BLaER1 treated with 17β-estradiol and CSF1 and Interleukin-3, amounts not matched to agents 10 nM and 100 nM (cell line): ENCODE measurements around the gene ZNF518B.

Source experiments
- H3K27ac ChIP-seq, 11 experiments: shearing (Covaris generic); formaldehyde crosslinking; 2 replicates each; pipeline ENCODE4 v1.8.1; 2022
- H3K27me3 ChIP-seq, 11 experiments: shearing (Covaris generic); formaldehyde crosslinking; 2 replicates each; pipeline ENCODE4 v1.8.1; 2022
- H3K36me3 ChIP-seq, 11 experiments: shearing (Covaris generic); formaldehyde crosslinking; 2 replicates each; pipeline ENCODE4 v1.8.1; 2022
- H3K4me1 ChIP-seq, 10 experiments: shearing (Covaris generic); formaldehyde crosslinking; 2 replicates each; pipeline ENCODE4 v1.8.1; 2022
- H3K4me2 ChIP-seq, 11 experiments: shearing (Covaris generic); formaldehyde crosslinking; 2 replicates each; pipeline ENCODE4 v1.8.1; 2022
- H3K4me3 ChIP-seq, 10 experiments: shearing (Covaris generic); formaldehyde crosslinking; 2 replicates each; pipeline ENCODE4 v1.8.1; 2022
- H3K9ac ChIP-seq, 11 experiments: shearing (Covaris generic); formaldehyde crosslinking; 2 replicates each; pipeline ENCODE4 v1.8.1; 2022
- H3K9me3 ChIP-seq, 11 experiments: shearing (Covaris generic); formaldehyde crosslinking; replicated peaks in 1 of 11; 2 replicates each; pipeline ENCODE4 v1.8.1; 2022
- H4K20me1 ChIP-seq, 11 experiments: shearing (Covaris generic); formaldehyde crosslinking; 2 replicates each; pipeline ENCODE4 v1.8.1; 2022
- Cebpa-rat ChIP-seq, 11 experiments: shearing (Covaris generic); IDR thresholded peaks; 2 replicates each; pipeline ENCODE4 v1.8.1; 2022

Gene ZNF518B

GRCh38 chr4:10416441-10416840 is 40.8 kb downstream of the ZNF518B start:
- no peak for TF ChIP-seq Cebpa-rat (IDR thresholded peaks at IDR 0.05)
- H3K4me2 ChIP-seq = peak overlapping the region; percentile 25 to 79 (median 60); a peak in 19 of 22 replicates
- H3K9me3 ChIP-seq = peaks cover 11 to 28% (median 18%) of the 10 kb centered on the region in 11 experiments
- H4K20me1 ChIP-seq = no peaks in the 10 kb centered on the region
- no peak overlapping the region for H3K9ac ChIP-seq
- no peak overlapping the region for H3K4me3 ChIP-seq
- no peaks in the 10 kb centered on the region for H3K27me3 ChIP-seq
- no peaks in the 10 kb centered on the region for H3K36me3 ChIP-seq
- H3K27ac ChIP-seq = peak overlapping the region in 1 of 11 experiments; percentile 39; a peak in 2 of 22 replicates
- peaks cover 27 to 46% (median 35%) of the 10 kb centered on the region in 10 experiments for H3K4me1 ChIP-seq

GRCh38 chr4:10413177-10413576 is 44.0 kb downstream of the ZNF518B start:
- Histone ChIP-seq H3K36me3 (no peaks in the 10 kb centered on the region), H3K4me2 (peak overlapping the region in 10 of 11 experiments; percentile 16 to 59 (median 40); a peak in 18 of 22 replicates)

DNA sequence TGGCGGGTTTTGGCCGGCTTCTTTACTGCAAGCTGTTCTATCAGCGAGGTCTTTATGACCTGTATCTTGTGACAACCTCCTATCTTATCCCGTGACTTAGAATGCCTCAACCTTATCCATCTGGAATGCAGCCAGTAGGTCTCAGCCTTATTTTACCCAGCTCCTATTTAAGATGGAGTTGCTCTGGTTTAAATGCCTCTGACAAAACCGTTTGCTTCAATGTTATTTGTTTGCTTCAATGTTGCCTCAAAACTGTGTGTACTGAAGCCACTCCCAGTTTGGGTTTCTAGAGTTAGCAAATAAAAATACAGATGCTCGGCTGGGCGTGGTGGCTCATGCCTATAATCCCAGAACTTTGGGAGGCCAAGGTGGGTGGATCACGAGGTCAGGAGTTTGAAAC is 51.6 kb downstream of the ZNF518B start:
- no peaks in the 10 kb centered on the region for H3K9me3 ChIP-seq
- H3K4me3 ChIP-seq = no peak overlapping the region
- peaks cover 0 to 6% (median 4%) of the 10 kb centered on the region in 10 experiments; a peak in 9 of 20 replicates for H3K4me1 ChIP-seq
- no peak overlapping the region for H3K9ac ChIP-seq
- no peaks in the 10 kb centered on the region for H4K20me1 ChIP-seq
- no peak for TF ChIP-seq Cebpa-rat (IDR thresholded peaks at IDR 0.05)
- no peak overlapping the region for H3K27ac ChIP-seq
- no peaks in the 10 kb centered on the region for H3K36me3 ChIP-seq
- no peak overlapping the region for H3K4me2 ChIP-seq
- H3K27me3 ChIP-seq = no peaks in the 10 kb centered on the region

More at GRCh38 chr4:10413177-10413576, 44.0 kb downstream of the ZNF518B start:
- H3K27ac ChIP-seq = no peak overlapping the region
- peaks cover 25 to 49% (median 37%) of the 10 kb centered on the region in 10 experiments for H3K4me1 ChIP-seq
- no peaks in the 10 kb centered on the region for H4K20me1 ChIP-seq
- no peak for TF ChIP-seq Cebpa-rat (IDR thresholded peaks at IDR 0.05)
- no peak overlapping the region for H3K9ac ChIP-seq
- H3K4me3 ChIP-seq = no peak overlapping the region
- no peaks in the 10 kb centered on the region for H3K27me3 ChIP-seq
- peaks cover 0 to 8% (median 0%) of the 10 kb centered on the region in 11 experiments; a peak in 3 of 22 replicates for H3K9me3 ChIP-seq

DNA sequence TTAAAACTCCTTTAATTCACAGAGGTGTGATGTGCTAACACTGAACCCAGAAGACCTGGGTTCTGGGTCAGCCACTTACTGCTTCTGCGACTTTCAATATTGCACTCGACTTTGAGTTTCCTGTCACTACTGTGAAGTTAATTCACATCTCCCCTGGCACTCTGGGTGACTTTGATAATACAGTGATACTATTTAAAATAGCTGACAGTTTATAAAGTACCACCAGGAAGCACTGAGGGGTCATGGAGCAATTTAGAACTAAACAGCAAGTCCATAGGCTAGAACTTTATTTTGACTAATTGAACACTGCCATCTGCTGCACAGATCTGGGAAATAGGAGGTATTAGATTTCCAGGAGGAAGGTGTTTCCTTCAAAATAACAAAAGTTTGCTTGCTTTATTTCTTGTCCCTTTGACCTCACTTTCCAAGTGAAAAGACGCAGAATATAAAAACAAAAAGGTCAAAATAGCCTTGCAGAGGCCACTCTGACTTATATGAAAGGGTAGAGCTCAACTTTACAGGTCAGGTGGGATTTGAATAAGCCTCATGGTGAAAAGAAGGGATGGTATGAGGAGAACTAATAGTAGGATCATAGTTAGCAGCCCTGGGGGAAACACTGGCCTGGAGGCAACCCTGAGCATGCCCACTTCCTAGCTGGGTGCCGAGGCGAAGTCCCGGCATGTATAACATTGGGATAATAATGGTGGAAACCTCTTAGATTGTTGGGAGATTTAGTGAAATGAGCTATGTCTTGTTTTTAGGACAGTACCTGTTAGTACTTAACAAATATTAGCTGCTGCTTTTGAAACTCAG is 53.4 kb downstream of the ZNF518B start:
- H3K36me3 ChIP-seq = no peaks in the 10 kb centered on the region
- H3K9me3 ChIP-seq = no peaks in the 10 kb centered on the region
- H3K4me3 ChIP-seq = no peak overlapping the region
- no peaks in the 10 kb centered on the region for H4K20me1 ChIP-seq
- H3K27me3 ChIP-seq = no peaks in the 10 kb centered on the region
- H3K4me2 ChIP-seq = no peak overlapping the region
- no peak overlapping the region for H3K27ac ChIP-seq
- no peaks in the 10 kb centered on the region for H3K4me1 ChIP-seq
- no peak for TF ChIP-seq Cebpa-rat (IDR thresholded peaks at IDR 0.05)
- H3K9ac ChIP-seq = no peak overlapping the region

DNA sequence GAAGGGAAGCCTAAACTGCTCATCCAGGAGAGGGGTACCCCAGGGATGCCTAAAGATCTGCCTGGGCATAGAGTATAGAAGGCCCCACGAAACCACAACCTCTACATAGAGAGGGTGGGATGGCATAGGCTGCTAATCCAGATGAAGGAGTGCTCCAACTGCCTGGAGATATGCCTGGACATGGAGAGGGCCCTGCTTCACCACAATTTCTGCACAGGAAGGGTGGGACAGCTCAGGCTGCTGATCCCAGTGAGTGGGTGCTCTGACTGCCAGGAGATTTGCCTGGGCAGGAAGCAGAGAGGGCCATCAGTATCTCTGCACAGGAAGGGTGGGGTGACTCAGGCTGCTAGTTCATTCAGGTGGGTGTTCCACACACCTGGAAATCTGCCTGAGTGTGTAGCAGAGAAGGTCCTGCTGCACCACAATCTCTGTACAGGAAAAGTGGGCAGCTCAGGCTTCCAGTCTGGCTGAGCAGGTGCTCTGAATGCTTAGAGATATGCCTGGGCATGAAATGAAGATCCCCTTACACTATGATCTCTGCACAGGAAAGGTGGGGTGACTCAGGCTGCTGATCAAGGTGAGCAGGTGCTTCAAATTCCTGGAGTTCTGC is 61.1 kb downstream of the ZNF518B start:
- Histone ChIP-seq H3K27me3 (no peaks in the 10 kb centered on the region), H3K4me1 (no peaks in the 10 kb centered on the region), H3K36me3 (no peaks in the 10 kb centered on the region), H3K9ac (no peak overlapping the region), H4K20me1 (no peaks in the 10 kb centered on the region), H3K4me3 (no peak overlapping the region), H3K27ac (no peak overlapping the region), H3K9me3 (no peaks in the 10 kb centered on the region), H3K4me2 (no peak overlapping the region)
- TF ChIP-seq Cebpa-rat (IDR thresholded peaks at IDR 0.05) = no peak
